Stimulated activated CD4-positive, alpha-beta T cell treated with anti-CD3 and anti-CD28 coated beads, Interleukin-1b, Interleukin-23, amount 100 ng/mL, for 1 hour (primary cell): ENCODE results near the gene CLSTN3.

Source experiments
- DNase-seq, 2 donors: peaks; one replicate each; pipeline ENCODE4 v3.0.0-alpha.2; 2020; ENCODE audit warnings: low read depth in 2 of 2

The CLSTN3 gene

GRCh38 chr12:7129872-7130691, at the start of gene CLSTN3:
Gene CLSTN3 (plus strand): TSS chr12:7130371. CDS start chr12:7130649, 278 bp downstream.
- peak; percentile 69 to 71 for DNase-seq

DNA sequence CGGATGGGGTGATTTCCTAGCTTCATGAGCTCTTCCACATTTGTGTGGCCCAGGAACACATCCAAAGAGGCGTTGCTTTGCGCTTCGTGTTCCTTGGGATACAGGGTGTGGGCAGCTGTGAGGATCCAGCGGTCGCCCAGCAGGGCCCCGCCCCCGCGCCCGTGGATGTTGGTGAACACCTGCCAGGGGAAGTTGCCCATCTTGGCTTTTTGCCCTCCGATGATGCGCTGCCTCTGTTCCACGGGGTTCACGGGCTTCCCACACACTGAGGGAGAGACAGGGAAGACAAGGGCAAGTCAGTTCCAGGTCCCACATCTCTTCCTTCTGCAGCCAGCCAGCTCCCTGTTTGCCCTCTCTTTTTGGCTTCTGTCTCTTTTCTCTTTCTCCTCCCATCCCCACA, 49.1 kb upstream of the CLSTN3 start:
- DNase-seq: no peak

DNA sequence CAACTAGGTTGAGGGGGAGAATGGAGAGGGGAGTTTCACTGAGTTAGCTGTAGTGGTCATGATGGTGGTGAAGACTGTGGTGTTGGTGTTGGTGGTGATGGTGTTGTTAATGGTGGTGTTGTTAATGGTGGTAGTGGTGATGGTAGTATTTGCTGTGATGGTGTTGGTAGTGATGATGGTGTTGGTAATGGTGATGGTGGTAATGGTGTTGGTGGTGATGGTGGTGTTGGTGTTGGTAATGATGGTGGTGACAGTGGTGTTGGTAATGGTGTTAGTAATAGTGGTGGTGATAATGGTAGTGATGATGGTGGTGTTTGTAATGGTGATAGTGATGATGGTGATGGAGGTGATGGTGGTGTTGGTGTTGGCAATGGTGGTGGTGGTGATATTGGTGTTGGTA, 47.0 kb upstream of the CLSTN3 start:
- no peak for DNase-seq

- DNase-seq: no peak
Measured at GRCh38 chr12:7089196-7089871, 40.8 kb upstream of the CLSTN3 start.

DNA sequence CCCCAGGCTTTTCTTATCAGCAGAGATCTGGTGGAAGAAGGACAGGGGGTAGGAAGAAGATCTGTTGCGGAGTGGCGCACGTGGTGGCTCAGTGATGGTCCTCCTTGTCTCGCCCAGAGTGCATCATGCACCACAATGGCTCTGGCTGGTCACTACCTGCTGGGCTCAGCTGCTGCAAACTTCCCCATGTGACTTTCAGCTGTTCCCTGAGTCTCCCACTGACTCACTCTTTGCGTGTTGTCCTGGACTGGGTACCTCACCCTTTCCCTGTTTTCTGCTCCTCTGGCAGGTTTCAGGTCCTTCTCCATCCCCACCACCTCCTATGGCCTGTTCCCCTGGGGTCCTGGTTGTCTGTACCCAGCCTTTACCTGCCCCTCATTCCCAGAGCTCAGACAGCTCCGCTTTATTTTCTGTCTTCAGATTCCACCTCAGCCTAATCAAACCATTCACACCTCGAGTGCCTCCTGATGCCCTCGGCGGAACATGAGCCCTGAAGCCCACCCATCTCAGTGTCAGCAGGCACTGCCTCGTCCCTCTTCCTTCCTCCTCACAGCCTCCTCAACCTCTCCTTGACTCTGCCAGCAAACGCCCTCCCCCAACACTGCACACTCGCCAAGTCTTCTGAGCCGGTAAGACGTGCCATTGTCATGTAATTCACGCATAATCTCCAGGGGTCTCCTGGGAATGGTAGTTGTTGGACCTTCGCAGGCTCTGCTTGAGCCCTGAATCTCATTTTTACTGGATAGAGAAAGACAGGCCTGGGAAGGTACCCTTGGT, 39.8 kb upstream of the CLSTN3 start:
- DNase-seq: no peak

DNA sequence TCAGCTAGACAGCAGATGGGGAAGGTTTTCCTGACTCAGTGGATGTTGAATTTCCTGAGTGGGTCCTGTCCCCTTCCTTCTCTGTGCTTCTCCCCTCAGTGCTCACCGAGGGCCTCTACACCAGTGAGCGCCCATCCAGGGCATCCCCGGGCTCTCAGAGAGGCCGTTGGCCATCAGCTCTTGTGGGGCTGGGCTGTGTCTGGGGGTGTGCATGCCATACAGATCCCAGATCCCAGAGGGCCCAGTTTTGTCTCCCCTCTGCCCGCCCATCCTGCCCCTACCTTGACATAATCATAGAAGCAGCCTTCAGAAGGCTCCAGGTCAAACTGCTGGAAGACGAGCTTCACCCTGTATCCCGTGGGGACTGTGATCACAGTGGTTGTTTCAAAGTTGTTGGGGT, 39.0 kb upstream of the CLSTN3 start:
- no peak for DNase-seq

- no peak for DNase-seq
Measured at GRCh38 chr12:7091660-7092228, 38.4 kb upstream of the CLSTN3 start.

DNA sequence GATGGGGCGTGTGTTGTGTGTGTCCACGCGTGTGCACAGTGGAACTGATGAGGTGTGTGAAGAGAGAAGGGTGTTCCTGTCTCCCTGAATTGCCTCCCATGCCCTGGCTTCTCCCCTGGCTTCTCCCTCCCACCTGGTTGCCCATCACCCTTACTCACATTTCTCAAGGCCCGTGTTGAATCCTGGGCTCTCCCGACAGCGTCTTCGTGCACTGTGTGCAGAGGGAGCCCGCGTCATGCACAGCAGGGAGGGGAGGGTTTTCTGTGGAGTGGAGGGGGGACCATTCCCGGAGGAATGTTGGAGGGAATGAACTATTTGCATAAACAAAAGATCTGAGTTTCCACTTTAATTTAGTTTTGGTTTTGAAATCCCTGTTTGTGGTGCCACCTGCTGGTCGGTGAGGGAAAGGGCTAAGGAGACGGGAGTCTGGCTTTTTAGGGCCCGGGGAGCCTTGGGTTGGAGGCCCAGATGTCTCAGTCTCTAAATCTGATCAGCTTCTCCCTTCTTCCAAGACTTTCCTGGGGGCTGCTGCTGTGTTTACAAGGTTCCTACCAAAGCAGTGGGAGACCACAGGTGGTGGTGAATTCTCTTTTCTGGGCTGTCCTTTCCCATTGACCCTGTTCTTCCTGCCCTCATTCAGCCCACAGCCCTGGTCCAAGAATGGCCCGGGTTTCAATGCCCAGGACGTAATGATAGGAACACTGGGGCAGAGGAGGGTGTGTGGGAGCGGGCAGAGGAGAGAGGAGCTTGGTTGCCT, 37.8 kb upstream of the CLSTN3 start, which contains the start of gene C1R:
Gene C1R, minus strand, starts transcription at position 217 of the 757 bp plus-strand sequence. Its CDS starts 57 bp downstream, at position 160.
- peak; percentile 23 to 46 for DNase-seq

DNA sequence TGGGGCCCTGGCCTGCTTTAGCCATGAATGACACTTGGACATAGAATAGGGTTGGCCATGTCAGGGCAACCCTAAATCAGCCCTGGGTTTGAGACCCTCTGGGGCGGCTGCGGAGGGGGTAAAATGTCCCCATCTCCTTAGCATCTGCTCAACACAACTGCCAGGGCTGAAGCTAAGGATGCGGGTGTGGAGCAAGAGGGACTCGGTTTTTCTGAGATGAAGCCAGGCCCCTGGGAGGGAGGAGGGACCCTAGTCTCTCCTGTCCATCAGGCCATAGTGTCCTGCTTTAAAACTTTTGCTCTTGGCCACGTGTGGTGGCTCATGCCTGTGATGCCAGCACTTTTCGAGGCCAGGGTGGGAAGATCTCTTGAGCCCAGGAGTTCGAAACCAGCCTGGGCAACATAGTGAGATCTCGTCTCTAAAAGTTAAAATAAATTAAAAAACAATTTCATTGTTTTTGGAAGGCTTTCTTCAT, 37.1 kb upstream of the CLSTN3 start:
- DNase-seq: no peak

- DNase-seq: no peak
Measured at GRCh38 chr12:7093486-7093885, 36.7 kb upstream of the CLSTN3 start.

DNA sequence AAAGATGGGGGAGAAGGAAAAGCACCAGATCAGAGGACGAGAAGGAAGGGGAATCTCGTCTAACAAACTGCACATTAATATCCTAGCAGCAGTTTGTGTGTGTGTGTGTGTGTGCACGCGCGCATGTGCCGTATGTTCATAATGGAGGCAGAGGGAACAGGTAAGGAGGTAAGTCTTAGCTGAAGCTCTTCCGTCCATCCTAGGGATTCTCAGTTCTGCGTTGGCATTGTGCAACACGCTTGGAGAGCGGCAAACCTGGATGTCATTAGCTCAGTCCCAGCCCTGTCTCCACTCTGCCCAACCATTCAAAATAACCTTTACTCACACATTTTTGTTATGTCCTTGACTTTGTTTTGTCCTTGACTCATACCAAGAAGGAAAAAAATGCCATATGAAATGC, 36.3 kb upstream of the CLSTN3 start:
- no peak for DNase-seq

DNA sequence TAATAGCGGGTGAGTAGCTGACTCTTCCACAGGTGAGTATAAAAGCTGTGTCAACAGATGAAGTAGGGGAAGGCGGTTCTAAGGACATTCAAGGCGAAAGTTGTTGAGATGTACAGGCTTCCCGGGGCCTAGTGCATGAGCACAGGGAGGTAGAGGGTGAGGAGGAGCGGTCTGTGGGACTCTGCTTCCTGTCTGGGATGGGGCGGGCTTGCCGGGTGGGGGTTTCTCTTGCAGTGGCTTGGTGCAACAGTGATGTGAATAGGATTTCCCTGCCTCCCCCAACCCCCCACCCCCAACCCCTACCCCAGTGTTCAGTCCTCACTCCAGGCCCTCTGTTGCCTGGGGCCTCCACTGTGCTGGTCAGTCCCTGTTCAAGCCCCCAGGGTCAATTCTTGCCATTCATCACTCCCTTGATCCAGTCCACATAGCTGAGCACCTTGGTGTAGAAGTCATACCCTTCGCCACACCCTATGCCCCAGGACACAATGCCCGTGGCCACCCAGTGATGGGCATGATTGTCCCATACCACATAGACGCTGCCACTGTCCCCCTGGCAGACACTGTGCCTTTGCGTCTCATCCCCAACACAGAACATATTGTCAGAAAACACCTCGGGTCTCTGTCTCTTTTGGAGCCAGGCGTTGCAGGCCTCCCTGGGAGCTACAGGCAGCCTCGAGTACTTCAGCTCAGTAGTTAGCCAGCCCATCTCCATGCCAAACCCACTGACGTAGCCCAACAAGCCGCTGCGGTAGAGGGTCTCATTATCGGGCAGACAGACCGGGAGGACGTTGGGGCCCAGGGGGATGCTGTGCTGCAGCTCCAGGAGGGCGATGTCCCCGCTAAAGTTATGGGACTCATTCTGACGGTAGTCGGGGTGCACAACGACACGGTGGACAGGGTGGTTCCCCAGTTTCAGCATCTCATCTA, 33.9 kb upstream of the CLSTN3 start:
- DNase-seq: no peak

DNA sequence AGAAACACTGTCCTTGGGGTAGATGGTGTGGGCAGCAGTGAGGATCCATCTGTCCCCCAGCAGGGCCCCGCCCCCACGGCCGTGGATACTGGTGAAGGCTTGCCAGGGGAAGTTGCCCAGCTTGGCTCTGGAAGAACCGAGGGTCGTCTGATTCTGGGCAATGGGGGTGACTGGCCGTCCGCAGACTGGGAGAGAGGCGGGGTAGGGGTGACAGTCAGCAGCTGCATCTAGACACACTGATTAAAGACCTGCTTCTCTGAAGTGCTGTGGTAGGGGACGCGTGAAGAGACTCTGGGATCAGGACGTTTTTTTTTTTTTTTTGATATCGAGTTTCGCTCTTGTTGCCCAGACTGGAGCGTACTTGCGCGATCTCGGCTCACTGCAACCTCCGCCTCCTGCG, 33.2 kb upstream of the CLSTN3 start:
- DNase-seq: no peak

GRCh38 chr12:7099290-7099996, 30.7 kb upstream of the CLSTN3 start:
- DNase-seq: no peak

GRCh38 chr12:7100239-7100638, 29.9 kb upstream of the CLSTN3 start:
- no peak for DNase-seq

GRCh38 chr12:7101047-7101693, 29.0 kb upstream of the CLSTN3 start:
- no peak for DNase-seq

GRCh38 chr12:7101694-7102131, 28.5 kb upstream of the CLSTN3 start:
- DNase-seq: no peak

GRCh38 chr12:7102582-7102981, 27.6 kb upstream of the CLSTN3 start:
- DNase-seq: no peak
